Ovary (tissue), 9 donors: Measurements from ENCODE around the gene CERCAM. TPM values are rescaled to one million over a fixed set of nuclear protein-coding genes. Genes with fewer than 3 reads are reported as not detected.
A peak's percentile ranks its signal among the peaks of the same experiment; 100 is the strongest.

ENCODE experiments used
- DNase-seq, 5 donors: peaks; one replicate each; pipeline ENCODE4 v3.0.0-alpha.2; 2019 to 2020
- H3K27ac ChIP-seq, 2 donors: fragments of 200-600 bp; one replicate each; pipeline versions ENCODE4 v1.5.1 to v1.8.0; 2019 to 2022
- H3K27me3 ChIP-seq: fragments of 200-600 bp; one replicate; pipeline ENCODE4 v1.8.0; 2022
- H3K36me3 ChIP-seq: fragments of 200-600 bp; sonication (generic); one replicate; pipeline ENCODE4 v1.5.1; 2019
- H3K4me1 ChIP-seq: one replicate; pipeline ENCODE4 v1.8.1; 2013; ENCODE audit warnings: mild to moderate bottlenecking, moderate library complexity; ENCODE audit not compliant: insufficient read depth
- H3K4me3 ChIP-seq: fragments of 200-600 bp; sonication (generic); one replicate; pipeline ENCODE4 v1.5.1; 2017
- H3K9me3 ChIP-seq, 2 donors: fragments of 200-600 bp in 1 of 2; sonication (generic) in 1 of 2; one replicate each; pipeline versions ENCODE4 v1.5.1 to v1.8.1; 2013 to 2019; ENCODE audit warnings: mild to moderate bottlenecking in 1 of 2, moderate library complexity in 1 of 2
- CTCF ChIP-seq, 3 donors: fragments of 450-650 bp in 2 of 3; fragments of 200-600 bp in 1 of 3; IDR thresholded peaks; one replicate each; pipeline versions ENCODE4 v1.5.1 to v1.8.0; 2016 to 2022; ENCODE audit warnings: antibody characterized with exemption in 3 of 3, mild to moderate bottlenecking in 1 of 3
- EP300 ChIP-seq: sonication (generic); formaldehyde crosslinking; IDR thresholded peaks from one replicate; pipeline ENCODE4 v1.6.1; 2017; ENCODE audit warnings: antibody characterized with exemption
- POLR2A ChIP-seq: fragments of 450-650 bp; IDR thresholded peaks from one replicate; pipeline ENCODE4 v1.6.1; 2017; ENCODE audit warnings: antibody characterized with exemption, mild to moderate bottlenecking, moderate library complexity
- WGBS, 3 donors: extraction: QIAGEN DNeasy Blood & Tissue Kit in 1 of 3; methylation state at CpG; one replicate each; pipeline versions ENCODE4 v1.1.5 to v1.1.7; 2013 to 2017; 5-methylcytosine and 5-hydroxymethylcytosine counted together
- intact Hi-C, 4 donors: fragments of 100-400 bp; cut with DNase I; formaldehyde crosslinking; loops; one replicate each; pipeline versions ENCODE4 v1.11.0 to v1.15.1; 2022 to 2023
- polyA plus RNA-seq, 2 donors: library from polyadenylated mRNA; stranded (reverse); fragments of 200-250 nt in 1 of 2; fragments of 350-450 nt in 1 of 2; fragmentation: Illumina TruSeq in 1 of 2; extraction: RNeasy Lipid Tissue Mini Kit (QIAGEN cat#74804) in 1 of 2; gene quantifications; one replicate each; pipeline ENCODE4 v1.2.3, GENCODE V29; 2013 to 2014
- total RNA-seq, 7 donors: library from RNA; depleted of rRNA in 2 of 7; stranded (reverse); fragments of >200 nt in 2 of 7; fragmentation: NEBNext Ultra II Directional in 3 of 7; extraction: Animal tissue kit (Norgen Biotek cat#: 25700) in 3 of 7; gene quantifications; one replicate each; pipeline versions ENCODE4 v1.1.0 to v1.2.4, GENCODE V29; 2016 to 2023
- donor health status: DM: no; HTN: no; CAD: no; lungs with moderate emphysema.
- donor health status: DM: no; HTN: no; CAD: no.
- donor health status: Bipolar disorder and iron deficiency.
- donor health status: DM: yes; HTN: yes; CAD: no.
- donor health status: DM: no; HTN: no; CAD: no.
- donor health status: DM: yes; HTN: yes; CAD: no.

The CERCAM gene
- total and polyA plus RNA-seq, 9 donors = 19.6 to 63.9 (median 38.1) TPM

DNA sequence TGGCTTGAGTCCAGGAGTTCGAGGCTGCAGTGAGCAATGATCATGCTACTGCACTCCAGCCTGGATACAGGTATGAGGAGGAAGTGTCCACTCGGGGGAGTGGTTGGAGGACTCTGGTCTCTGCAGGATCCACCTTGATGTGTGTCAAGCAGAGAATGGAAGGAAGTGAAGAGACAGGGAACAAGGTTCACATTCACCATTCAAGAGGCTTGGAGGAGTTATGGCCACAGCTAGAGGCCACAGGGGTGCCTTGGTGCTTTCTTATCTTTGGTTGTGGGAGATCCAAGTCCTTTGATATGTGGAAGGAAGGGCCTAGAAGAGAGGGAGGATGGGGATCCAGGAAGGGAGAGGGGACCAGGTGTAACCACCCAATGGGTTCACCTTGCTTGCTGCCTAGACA, 5.4 kb upstream of the CERCAM start:
- no peak for TF ChIP-seq POLR2A
- TF ChIP-seq CTCF (IDR thresholded peaks at IDR 0.05) = no peak
- TF ChIP-seq EP300 = no peak
- 70 to 74% (median 71%) methylated on average over 2 of the region's 2 CpGs for WGBS, 3 donors
- H3K4me1 ChIP-seq = peaks cover 7% of the 10 kb centered on the region
- H3K36me3 ChIP-seq = no peaks in the 10 kb centered on the region
- intact Hi-C loops = loop anchor here in 1 of 4 donors (10.0 kb wide), 1 partner anchor 50 kb away; no protein-coding TSS in a partner anchor
- H3K27ac ChIP-seq = no peak overlapping the region
- DNase-seq = no peak
- no peaks in the 10 kb centered on the region for H3K9me3 ChIP-seq
- H3K27me3 ChIP-seq = no peaks in the 10 kb centered on the region
- no peak overlapping the region for H3K4me3 ChIP-seq

DNA sequence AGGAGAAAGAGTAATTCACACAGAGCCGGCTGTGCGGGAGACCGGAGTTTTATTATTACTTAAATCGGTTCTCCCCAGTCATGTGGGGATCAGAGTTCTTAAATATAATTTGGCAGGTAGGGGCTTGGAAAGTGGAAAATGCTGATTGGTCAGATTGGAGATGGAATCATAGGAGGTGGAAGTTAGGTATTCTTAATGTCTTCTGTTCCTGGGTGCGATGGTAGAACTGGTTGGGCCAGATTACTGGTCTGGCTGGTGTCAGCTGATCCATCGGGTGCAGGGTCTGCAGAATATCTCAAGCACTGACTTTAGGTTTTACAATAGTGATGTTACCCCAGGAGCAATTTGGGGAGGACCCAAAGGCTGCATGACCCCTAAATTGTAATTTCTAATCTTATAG, 4.6 kb upstream of the CERCAM start:
- intact Hi-C loops = loop anchor here in 1 of 4 donors (10.0 kb wide), 1 partner anchor 51 kb away; no protein-coding TSS in a partner anchor
- TF ChIP-seq CTCF (IDR thresholded peaks at IDR 0.05) (no peak), POLR2A (no peak), EP300 (no peak)
- H3K27me3 ChIP-seq = no peaks in the 10 kb centered on the region
- 43 to 51% (median 45%) methylated on average over 6 of the region's 6 CpGs for WGBS, 3 donors
- H3K27ac ChIP-seq = no peak overlapping the region
- H3K4me1 ChIP-seq = peaks cover 7% of the 10 kb centered on the region
- H3K9me3 ChIP-seq = no peaks in the 10 kb centered on the region
- DNase-seq = no peak
- no peaks in the 10 kb centered on the region for H3K36me3 ChIP-seq
- no peak overlapping the region for H3K4me3 ChIP-seq

- intact Hi-C loops = loop anchor here in 1 of 4 donors (10.0 kb wide), 1 partner anchor 52 kb away; no protein-coding TSS in a partner anchor
- H3K36me3 ChIP-seq = no peaks in the 10 kb centered on the region
- H3K27ac ChIP-seq = no peak overlapping the region
- 58 to 65% (median 60%) methylated on average over 6 of the region's 6 CpGs for WGBS, 3 donors
- peaks cover 10% of the 10 kb centered on the region for H3K4me1 ChIP-seq
- TF ChIP-seq CTCF (IDR thresholded peaks at IDR 0.05) (no peak), EP300 (no peak), POLR2A (no peak)
- H3K27me3 ChIP-seq = no peaks in the 10 kb centered on the region
- DNase-seq = no peak
- H3K9me3 ChIP-seq = no peaks in the 10 kb centered on the region
- H3K4me3 ChIP-seq = no peak overlapping the region
These were observed 4.1 kb upstream of the CERCAM start for GRCh38 chr9:128416432-128417019.

- Histone ChIP-seq H3K4me3 (peak overlapping the region; percentile 98), H3K4me1 (peaks cover 10% of the 10 kb centered on the region), H3K36me3 (no peaks in the 10 kb centered on the region), H3K9me3 (no peaks in the 10 kb centered on the region), H3K27ac (no peak overlapping the region), H3K27me3 (no peaks in the 10 kb centered on the region)
- intact Hi-C loops = loop anchor here in 1 of 4 donors (10.0 kb wide), 1 partner anchor 54 kb away; no protein-coding TSS in a partner anchor
- no peak for TF ChIP-seq CTCF (IDR thresholded peaks at IDR 0.05)
- no peak for TF ChIP-seq POLR2A
- TF ChIP-seq EP300 = no peak
- DNase-seq = peak in 1 of 5 donors; percentile 43
- WGBS, 3 donors = 5 to 8% (median 6%) methylated on average over 26 to 28 of the region's 28 CpGs
These were observed 1.4 kb upstream of the CERCAM start for GRCh38 chr9:128419061-128419925.
